Right atrium auricular region (tissue), 2 donors: ENCODE measurements around the gene DNMT3B. TPM values are rescaled to one million over a fixed set of nuclear protein-coding genes. Genes with fewer than 3 reads are reported as not detected.

ENCODE experiments used
- DNase-seq: peaks from one replicate; pipeline ENCODE4 v3.0.0-alpha.2; 2019; ENCODE audit warnings: low spot score
- H3K27ac ChIP-seq, 2 donors: fragments of 200-600 bp; sonication (generic); 1 replicate in 1 of 2; 2 replicates in 1 of 2; pipeline ENCODE4 v1.5.1; 2016 to 2019
- H3K27me3 ChIP-seq, 2 donors: fragments of 200-600 bp; sonication (generic); one replicate each; pipeline versions ENCODE4 v1.5.1 to v1.6.0; 2017 to 2019
- H3K36me3 ChIP-seq: fragments of 200-600 bp; sonication (generic); one replicate; pipeline ENCODE4 v1.5.1; 2016
- H3K4me1 ChIP-seq, 2 donors: fragments of 200-600 bp; sonication (generic); one replicate each; pipeline versions ENCODE4 v1.5.1 to v1.6.0; 2017 to 2019
- H3K4me3 ChIP-seq, 2 donors: fragments of 200-600 bp; sonication (generic); 1 replicate in 1 of 2; 2 replicates in 1 of 2; pipeline ENCODE4 v1.5.1; 2017 to 2019; ENCODE audit warnings: mild to moderate bottlenecking in 1 of 2, moderate library complexity in 1 of 2
- H3K9me3 ChIP-seq, 2 donors: fragments of 200-600 bp; sonication (generic); one replicate each; pipeline ENCODE4 v1.5.1; 2019
- total RNA-seq, 2 donors: library from RNA; depleted of rRNA; stranded (reverse); fragments of >200 nt; gene quantifications; one replicate each; pipeline ENCODE4 v1.1.0, GENCODE V29; 2016
- TF ChIP-seq, protein P1 (sequence below), 2 donors: fragments of 200-600 bp; sonication (generic); IDR thresholded peaks; one replicate each; pipeline ENCODE4 v1.5.1; 2019; ENCODE audit warnings: antibody characterized with exemption in 2 of 2

Gene DNMT3B
- total RNA-seq, 2 donors from 2014 or later = 0.24 to 0.44 TPM

DNA sequence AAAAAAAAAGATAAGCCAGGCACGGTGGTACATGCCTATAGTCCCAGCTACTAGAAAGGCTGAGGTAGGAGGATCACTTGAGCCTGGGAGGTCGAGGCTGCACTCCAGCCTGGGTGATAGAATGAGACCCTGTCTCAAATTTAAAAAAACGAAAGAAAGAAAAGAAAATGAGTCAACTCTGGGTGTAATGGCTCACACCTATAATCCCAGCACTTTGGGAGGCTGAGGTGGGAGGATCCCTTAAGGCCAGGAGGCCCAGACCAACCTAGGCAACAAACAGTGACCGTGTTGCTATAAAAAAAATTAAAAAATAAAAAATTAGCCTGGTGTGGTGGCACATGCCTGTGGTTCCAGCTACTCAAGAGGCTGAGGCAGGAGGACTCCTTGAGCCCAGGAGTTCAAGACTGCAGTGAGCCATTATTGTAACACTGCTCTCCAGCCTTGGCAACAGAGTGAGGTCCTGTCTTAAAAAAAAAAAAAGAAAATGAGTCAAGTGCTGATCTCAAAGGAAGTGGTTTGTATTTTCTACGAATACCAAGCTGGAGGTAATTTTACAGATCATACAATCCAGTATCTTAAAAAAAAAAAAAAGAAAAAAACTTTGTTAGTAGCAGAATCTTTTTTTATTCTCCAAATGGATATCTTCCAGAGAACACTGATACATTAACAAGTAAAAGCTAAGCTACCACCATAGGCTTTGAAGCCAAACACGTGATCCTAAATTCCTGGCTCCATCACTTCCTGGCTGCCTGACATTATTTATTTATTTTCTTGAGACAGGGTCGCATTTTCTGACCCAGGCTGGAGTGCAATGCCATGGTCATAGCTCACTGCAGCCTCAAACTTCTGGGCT, 24.6 kb upstream of the DNMT3B start:
- Histone ChIP-seq H3K4me1 (peaks cover 0 to 7% of the 10 kb centered on the region in 2 donors), H3K27me3 (no peaks in the 10 kb centered on the region), H3K27ac (no peak overlapping the region), H3K36me3 (no peaks in the 10 kb centered on the region), H3K4me3 (no peak overlapping the region), H3K9me3 (no peaks in the 10 kb centered on the region)
- TF ChIP-seq, protein P1, sequence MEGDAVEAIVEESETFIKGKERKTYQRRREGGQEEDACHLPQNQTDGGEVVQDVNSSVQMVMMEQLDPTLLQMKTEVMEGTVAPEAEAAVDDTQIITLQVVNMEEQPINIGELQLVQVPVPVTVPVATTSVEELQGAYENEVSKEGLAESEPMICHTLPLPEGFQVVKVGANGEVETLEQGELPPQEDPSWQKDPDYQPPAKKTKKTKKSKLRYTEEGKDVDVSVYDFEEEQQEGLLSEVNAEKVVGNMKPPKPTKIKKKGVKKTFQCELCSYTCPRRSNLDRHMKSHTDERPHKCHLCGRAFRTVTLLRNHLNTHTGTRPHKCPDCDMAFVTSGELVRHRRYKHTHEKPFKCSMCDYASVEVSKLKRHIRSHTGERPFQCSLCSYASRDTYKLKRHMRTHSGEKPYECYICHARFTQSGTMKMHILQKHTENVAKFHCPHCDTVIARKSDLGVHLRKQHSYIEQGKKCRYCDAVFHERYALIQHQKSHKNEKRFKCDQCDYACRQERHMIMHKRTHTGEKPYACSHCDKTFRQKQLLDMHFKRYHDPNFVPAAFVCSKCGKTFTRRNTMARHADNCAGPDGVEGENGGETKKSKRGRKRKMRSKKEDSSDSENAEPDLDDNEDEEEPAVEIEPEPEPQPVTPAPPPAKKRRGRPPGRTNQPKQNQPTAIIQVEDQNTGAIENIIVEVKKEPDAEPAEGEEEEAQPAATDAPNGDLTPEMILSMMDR (IDR thresholded peaks at IDR 0.05) = no peak
- no peak for DNase-seq

DNA sequence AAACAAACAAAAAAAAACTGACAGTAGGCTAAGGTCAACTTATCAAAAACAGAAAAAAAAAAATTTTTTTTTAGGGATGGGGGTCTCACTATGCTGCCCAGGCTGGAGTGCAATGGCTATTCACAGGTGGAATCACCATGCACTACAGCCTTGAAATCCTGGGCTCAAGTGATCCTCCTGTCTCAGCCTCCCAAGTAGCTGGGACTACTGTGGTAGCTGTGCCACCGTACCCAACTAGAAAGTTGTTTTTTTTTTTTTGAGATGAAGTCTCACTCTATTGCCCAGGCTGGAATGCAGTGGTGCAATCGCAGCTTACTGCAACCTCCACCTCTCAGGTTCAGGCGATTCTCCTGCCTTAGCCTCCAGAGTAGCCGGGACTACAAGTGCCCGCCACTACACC, 21.0 kb upstream of the DNMT3B start:
- no peak for DNase-seq
- no peaks in the 10 kb centered on the region for H3K9me3 ChIP-seq
- peaks cover 0 to 19% of the 10 kb centered on the region in 2 donors for H3K4me1 ChIP-seq
- no peaks in the 10 kb centered on the region for H3K27me3 ChIP-seq
- TF ChIP-seq, protein P1 (IDR thresholded peaks at IDR 0.05) = no peak
- H3K4me3 ChIP-seq = no peak overlapping the region
- H3K36me3 ChIP-seq = no peaks in the 10 kb centered on the region
- H3K27ac ChIP-seq = no peak overlapping the region

DNA sequence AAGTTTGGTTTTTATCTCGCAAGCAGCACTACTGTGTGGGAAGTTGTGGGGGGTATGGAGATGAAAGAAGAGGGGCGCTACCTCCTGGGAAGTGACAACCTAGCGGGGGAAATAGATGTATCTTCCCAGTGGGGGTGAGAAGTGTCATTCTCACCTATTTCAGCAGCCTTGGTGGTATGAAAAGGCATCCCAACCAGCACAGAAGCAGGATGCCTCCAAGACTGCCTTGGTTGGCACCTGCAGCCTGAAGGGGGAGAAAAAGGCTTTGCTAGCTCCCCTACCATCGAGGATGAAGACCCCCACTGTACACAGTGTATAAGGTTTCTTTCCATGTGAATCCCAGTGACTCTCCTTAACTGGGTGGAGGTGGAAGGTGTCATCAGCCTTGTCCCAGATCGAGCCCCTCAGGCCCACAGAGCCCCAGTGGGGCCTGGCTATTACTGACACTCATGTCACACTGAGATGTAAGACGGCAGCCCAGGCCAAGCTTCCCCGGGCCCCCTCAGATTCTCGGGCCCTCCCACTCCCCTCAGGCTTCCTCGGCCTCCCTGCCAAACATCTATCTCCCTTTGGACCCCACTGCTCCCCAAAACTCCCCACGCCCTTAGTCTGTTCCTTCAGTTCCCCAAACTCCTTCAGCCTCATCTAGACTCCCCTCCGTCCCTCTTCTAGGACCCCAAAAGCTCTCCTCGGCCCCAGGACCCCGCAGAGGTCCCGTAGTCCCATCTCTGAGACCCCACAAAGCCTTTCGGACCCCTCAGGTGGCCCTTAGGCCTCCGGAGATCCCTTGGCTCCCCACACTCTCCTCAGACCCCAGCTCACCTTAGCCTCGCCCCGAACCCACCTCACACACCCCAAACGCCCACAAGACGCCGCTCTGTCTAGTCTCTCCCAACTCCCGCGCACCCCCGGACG, 19.6 kb upstream of the DNMT3B start:
- Histone ChIP-seq H3K27me3 (no peaks in the 10 kb centered on the region), H3K4me1 (peaks cover 0 to 19% of the 10 kb centered on the region in 2 donors), H3K27ac (peak overlapping the region; percentile 92 to 93), H3K9me3 (no peaks in the 10 kb centered on the region), H3K4me3 (peak overlapping the region; percentile 91 to 92), H3K36me3 (no peaks in the 10 kb centered on the region)
- TF ChIP-seq, protein P1 (IDR thresholded peaks at IDR 0.05) = no peak
- DNase-seq = no peak

DNA sequence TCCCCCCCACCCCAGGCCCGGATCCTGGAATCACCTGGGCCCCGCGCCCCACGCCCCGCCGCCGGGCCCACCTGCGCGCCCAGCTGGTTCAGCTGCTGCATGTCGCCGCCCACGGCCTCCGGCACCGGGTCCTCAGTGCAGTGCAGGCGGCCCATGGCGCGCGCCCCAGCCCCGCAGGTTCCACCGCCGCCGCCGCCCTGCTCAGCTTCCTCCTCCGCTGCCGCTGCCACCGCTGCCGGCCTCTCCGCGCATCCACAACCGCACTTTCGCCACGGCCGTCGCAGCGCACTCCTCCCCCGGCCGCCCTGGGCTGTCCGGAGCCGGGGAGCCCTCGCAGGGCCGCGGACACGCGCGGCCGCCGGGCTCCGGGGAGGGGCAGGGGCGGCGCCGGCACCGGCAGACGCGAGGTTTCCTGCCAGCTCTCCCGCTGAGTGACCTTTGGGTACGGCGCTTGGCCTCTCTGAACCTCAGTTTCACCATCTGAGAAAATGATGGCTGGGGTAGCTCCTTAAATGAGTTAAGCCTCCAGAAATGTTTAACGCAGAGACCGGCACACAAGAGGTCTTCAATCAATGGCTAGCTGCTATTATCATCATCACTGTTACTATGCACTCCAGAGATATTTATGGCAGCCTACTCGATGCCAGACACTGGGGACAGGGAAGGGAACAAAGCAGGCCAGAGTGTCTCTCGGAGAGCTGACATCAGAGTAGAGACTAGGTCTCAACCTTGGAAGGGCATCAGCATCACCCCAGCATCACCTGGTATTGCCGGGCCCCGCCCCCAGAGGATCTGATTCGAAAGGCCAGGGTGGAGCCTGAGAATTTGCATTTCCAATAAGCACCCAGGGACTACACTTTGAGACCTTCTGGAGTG, 18.7 kb upstream of the DNMT3B start, which contains the start of gene COMMD7:
TSS of gene COMMD7 (minus strand) at position 231 of the 876 bp plus-strand sequence. CDS start at position 155, 76 bp downstream.
- no peak for DNase-seq
- Histone ChIP-seq H3K4me3 (peak within 1 kb of the TSS; percentile 91 to 92), H3K9me3 (no peaks in the 10 kb centered on the region), H3K27ac (peak within 1 kb of the TSS; percentile 92 to 93), H3K4me1 (peaks cover 0 to 19% of the 10 kb centered on the region in 2 donors), H3K36me3 (no peaks in the 10 kb centered on the region), H3K27me3 (no peaks in the 10 kb centered on the region)
- TF ChIP-seq, protein P1 (IDR thresholded peaks at IDR 0.05) = no peak
